Heart left ventricle (tissue), 16 donors: ENCODE results near the gene NR2C2AP. TPM values are rescaled to one million over a fixed set of nuclear protein-coding genes. Genes with fewer than 3 reads are reported as not detected.

ENCODE experiments used
- ATAC-seq, 4 donors: fragments of 200-7000 bp; cut with Tn5 transposase; one replicate each; pipeline ENCODE4 v1.9.1; 2020 to 2022; ENCODE audit warnings: moderate library complexity in 4 of 4, mild to moderate bottlenecking in 3 of 4, moderate number of reproducible peaks in 1 of 4
- DNase-seq, 5 donors: peaks; one replicate each; pipeline ENCODE4 v3.0.0-alpha.2; 2020
- H3K27ac ChIP-seq, 12 donors: fragments of 200-600 bp; sonication (generic) in 4 of 12; one replicate each; pipeline versions ENCODE4 v1.5.0 to v1.8.0; 2016 to 2022; ENCODE audit warnings: mild to moderate bottlenecking in 2 of 12
- H3K27me3 ChIP-seq, 9 donors: fragments of 200-600 bp; sonication (generic) in 2 of 9; one replicate each; pipeline versions ENCODE4 v1.5.1 to v1.8.0; 2016 to 2022; ENCODE audit warnings: mild to moderate bottlenecking in 3 of 9
- H3K36me3 ChIP-seq, 9 donors: fragments of 200-600 bp; sonication (generic) in 2 of 9; one replicate each; pipeline versions ENCODE4 v1.5.0 to v1.8.0; 2018 to 2022; ENCODE audit warnings: mild to moderate bottlenecking in 2 of 9
- H3K4me1 ChIP-seq, 12 donors: fragments of 200-600 bp; sonication (generic) in 4 of 12; one replicate each; pipeline versions ENCODE4 v1.5.0 to v1.8.0; 2016 to 2022; ENCODE audit warnings: mild to moderate bottlenecking in 3 of 12
- H3K4me3 ChIP-seq, 12 donors: fragments of 200-600 bp; sonication (generic) in 4 of 12; one replicate each; pipeline versions ENCODE4 v1.5.0 to v1.8.0; 2017 to 2022; ENCODE audit warnings: mild to moderate bottlenecking in 9 of 12, moderate library complexity in 4 of 12
- H3K9me3 ChIP-seq, 12 donors: fragments of 200-600 bp; sonication (generic) in 4 of 12; one replicate each; pipeline versions ENCODE4 v1.5.0 to v1.8.0; 2016 to 2022; ENCODE audit warnings: mild to moderate bottlenecking in 1 of 12
- POLR2A ChIP-seq, 2 donors: fragments of 450-650 bp; IDR thresholded peaks; one replicate each; pipeline ENCODE4 v1.6.1; 2017; ENCODE audit warnings: antibody characterized with exemption in 2 of 2, mild to moderate bottlenecking in 2 of 2, moderate library complexity in 2 of 2
- WGBS, 4 donors: extraction: QIAGEN DNeasy Blood & Tissue Kit in 2 of 4; methylation state at CpG; one replicate each; pipeline versions ENCODE4 v1.1.5 to v1.1.7; 2013 to 2018; 5-methylcytosine and 5-hydroxymethylcytosine counted together
- intact Hi-C, 10 donors: fragments of 100-400 bp; cut with DNase I; formaldehyde crosslinking; loops; one replicate each; pipeline versions ENCODE4 v1.11.1 to v1.14.2; 2022
- polyA plus RNA-seq, 2 donors: library from polyadenylated mRNA; stranded (reverse); fragments of 200-250 nt; gene quantifications; one replicate each; pipeline ENCODE4 v1.2.3, GENCODE V29; 2013
- total RNA-seq, 9 donors: library from RNA; depleted of rRNA in 2 of 9; stranded (reverse); fragments of >200 nt in 2 of 9; fragmentation: NEBNext Ultra II Directional in 3 of 9; extraction: Animal tissue kit (Norgen Biotek cat#: 25700) in 3 of 9; gene quantifications; one replicate each; pipeline versions ENCODE4 v1.1.0 to v1.2.4, GENCODE V29; 2016 to 2023
- TF ChIP-seq, protein P1 (sequence below), 12 donors: fragments of 200-600 bp; sonication (generic) in 4 of 12; IDR thresholded peaks; one replicate each; pipeline versions ENCODE4 v1.5.0 to v1.8.0; 2018 to 2022; ENCODE audit warnings: antibody characterized with exemption in 12 of 12, mild to moderate bottlenecking in 5 of 12
- donor health status: ischemic (EF 13 %, LVEDD 7.1; RV severe dilation, severe dysfunction).
- donor health status: healthy with polysubstance abuse.
- donor health status: DM: no; HTN: yes; CAD: no.
- donor health status: DM: no; HTN: no; CAD: no.
- donor health status: ischemic (EF 25% LVEDD 6.9; RV normal size, moderate dysfunction).
- donor health status: ischemic (EF 25% LVEDD 5.7; RV mildly dilated, moderate dysfunction).
- donor health status: healthy.
- donor health status: DM: yes; HTN: yes; CAD: no.
- donor health status: ischemic (EF 35%, LVEDD 5.7; RV mildly dilated, moderate dysfunction).
- donor health status: nonischemic (EF 11% LVEDD 7.7; RV severe dilation, severe dysfunction).
- donor health status: DM: yes; HTN: yes; CAD: no.
- donor health status: PGD.
- donor health status: ischemic (EF 29% LVEDD 5.4; RV normal size, mild dysfunction).
- donor health status: nonischemic (EF 23%, LVEDD 6.1; RV moderate dilation, normal function).

The NR2C2AP gene
- total and polyA plus RNA-seq, 11 donors: 2.6 to 26.2 (median 6.3) TPM

- no peaks in the 10 kb centered on the region for H3K4me1 ChIP-seq
- H3K27ac ChIP-seq: no peak overlapping the region
- TF ChIP-seq, protein P1, sequence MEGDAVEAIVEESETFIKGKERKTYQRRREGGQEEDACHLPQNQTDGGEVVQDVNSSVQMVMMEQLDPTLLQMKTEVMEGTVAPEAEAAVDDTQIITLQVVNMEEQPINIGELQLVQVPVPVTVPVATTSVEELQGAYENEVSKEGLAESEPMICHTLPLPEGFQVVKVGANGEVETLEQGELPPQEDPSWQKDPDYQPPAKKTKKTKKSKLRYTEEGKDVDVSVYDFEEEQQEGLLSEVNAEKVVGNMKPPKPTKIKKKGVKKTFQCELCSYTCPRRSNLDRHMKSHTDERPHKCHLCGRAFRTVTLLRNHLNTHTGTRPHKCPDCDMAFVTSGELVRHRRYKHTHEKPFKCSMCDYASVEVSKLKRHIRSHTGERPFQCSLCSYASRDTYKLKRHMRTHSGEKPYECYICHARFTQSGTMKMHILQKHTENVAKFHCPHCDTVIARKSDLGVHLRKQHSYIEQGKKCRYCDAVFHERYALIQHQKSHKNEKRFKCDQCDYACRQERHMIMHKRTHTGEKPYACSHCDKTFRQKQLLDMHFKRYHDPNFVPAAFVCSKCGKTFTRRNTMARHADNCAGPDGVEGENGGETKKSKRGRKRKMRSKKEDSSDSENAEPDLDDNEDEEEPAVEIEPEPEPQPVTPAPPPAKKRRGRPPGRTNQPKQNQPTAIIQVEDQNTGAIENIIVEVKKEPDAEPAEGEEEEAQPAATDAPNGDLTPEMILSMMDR (IDR thresholded peaks at IDR 0.05): no peak
- TF ChIP-seq POLR2A (IDR thresholded peaks at IDR 0.05): no peak
- no peaks in the 10 kb centered on the region for H3K9me3 ChIP-seq
- no peaks in the 10 kb centered on the region for H3K36me3 ChIP-seq
- H3K27me3 ChIP-seq: peaks cover 11 to 78% (median 38%) of the 10 kb centered on the region in 9 donors
- 11 to 22% (median 18%) methylated on average over 7 of the region's 7 CpGs for WGBS, 4 donors
- no peak for ATAC-seq
- H3K4me3 ChIP-seq: no peak overlapping the region
- no peak for DNase-seq
- intact Hi-C loops: no loop called here
These were observed 9.7 kb upstream of the NR2C2AP start for GRCh38 chr19:19212916-19213315.

GRCh38 chr19:19211499-19212420, 8.5 kb upstream of the NR2C2AP start, which contains the start of gene NCAN:
NCAN (plus strand) TSS chr19:19211958; CDS start chr19:19216954, 4,996 bp downstream.
- H3K27me3 ChIP-seq: peaks cover 11 to 81% (median 38%) of the 10 kb centered on the region in 9 donors
- no peak within 1 kb of the TSS for H3K27ac ChIP-seq
- TF ChIP-seq, protein P1 (IDR thresholded peaks at IDR 0.05): no peak
- no peak for TF ChIP-seq POLR2A (IDR thresholded peaks at IDR 0.05)
- H3K9me3 ChIP-seq: no peaks in the 10 kb centered on the region
- intact Hi-C loops: no loop called here
- DNase-seq: no peak
- WGBS, 4 donors: 6 to 12% (median 8%) methylated on average over 47 to 54 of the region's 54 CpGs
- no peaks in the 10 kb centered on the region for H3K4me1 ChIP-seq
- no peak within 1 kb of the TSS for H3K4me3 ChIP-seq
- no peaks in the 10 kb centered on the region for H3K36me3 ChIP-seq
- ATAC-seq: no peak

DNA sequence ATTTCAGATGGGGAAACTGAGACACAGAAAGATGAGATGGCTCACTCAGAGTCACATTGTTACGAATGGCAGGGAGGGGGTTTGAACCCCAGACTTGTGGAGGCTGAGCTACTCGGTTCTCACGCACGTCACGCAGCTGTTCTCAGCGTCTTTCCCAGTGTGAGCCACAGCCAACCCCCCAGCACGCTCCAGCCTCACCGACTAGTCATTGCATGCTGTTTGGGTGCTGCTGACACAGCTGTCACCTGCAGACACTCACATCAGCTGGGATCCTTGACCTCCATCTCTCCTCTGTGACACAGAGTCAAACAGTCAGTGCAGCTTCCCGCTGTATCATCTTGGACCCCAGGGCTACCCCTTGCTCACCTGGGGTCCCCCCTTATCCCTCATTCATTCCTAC, 6.2 kb upstream of the NR2C2AP start:
- H3K27me3 ChIP-seq: peaks cover 10 to 63% (median 31%) of the 10 kb centered on the region in 9 donors

More for the DNA sequence above, 6.2 kb upstream of the NR2C2AP start:
- Histone ChIP-seq H3K9me3 (no peaks in the 10 kb centered on the region), H3K27ac (no peak overlapping the region), H3K36me3 (no peaks in the 10 kb centered on the region), H3K4me3 (no peak overlapping the region), H3K4me1 (no peaks in the 10 kb centered on the region)
- 53 to 65% (median 61%) methylated on average over 8 to 9 of the region's 9 CpGs for WGBS, 4 donors
- no peak for TF ChIP-seq POLR2A (IDR thresholded peaks at IDR 0.05)
- TF ChIP-seq, protein P1 (IDR thresholded peaks at IDR 0.05): no peak
- no peak for DNase-seq
- intact Hi-C loops: loop anchor here in 1 of 10 donors (10.0 kb wide), 1 partner anchor 115 kb away; the partner anchor contains the start of genes MAU2 and SUGP1
- no peak for ATAC-seq
